Mammary epithelial cell (primary cell): ENCODE results near the gene ZNF692.

Experiments used
- CTCF ChIP-seq, 2 donors: IDR thresholded peaks in 1 of 2; conservative IDR thresholded peaks in 1 of 2; 2 replicates each; pipeline ENCODE4 v1.5.1; 2011 to 2012; ENCODE audit warnings: inconsistent platforms in 2 of 2, low read length in 2 of 2, mild to moderate bottlenecking in 2 of 2, control low read depth in 1 of 2, low read depth in 1 of 2; ENCODE audit not compliant: insufficient read depth in 1 of 2; ENCODE audit errors: extremely low read depth in 1 of 2
- EZH2 ChIP-seq: IDR thresholded peaks from 2 replicates; pipeline ENCODE4 v1.6.1; 2012; ENCODE audit warnings: low read length, inconsistent platforms, borderline replicate concordance

GRCh38 chr1:248820041-248820585, 38.8 kb downstream of the ZNF692 start:
- TF ChIP-seq CTCF (conservative IDR thresholded peaks at IDR 0.05 in 1 of 2, IDR thresholded peaks at IDR 0.05 in 1 of 2; ENCODE audit: extremely low read depth in 1 of 2, insufficient read depth in 1 of 2, low read depth in 1 of 2, low read length in 2 of 2) = no peak
- TF ChIP-seq EZH2 = no peak
